Neural crest cell (in vitro differentiated cells): ENCODE data around the gene FBLN2. TPM values are rescaled to one million over a fixed set of nuclear protein-coding genes. Genes with fewer than 3 reads are reported as not detected.

Experiments used
- DNase-seq: peaks from one replicate; pipeline ENCODE4 v3.0.0; 2021; ENCODE audit warnings: low read depth, mixed read lengths, low spot score
- H3K27ac Mint-ChIP-seq: one replicate; pipeline ENCODE4 v1.8.0; 2021; ENCODE audit warnings: mild to moderate bottlenecking, mixed read lengths; ENCODE audit not compliant: unreplicated experiment
- H3K27me3 Mint-ChIP-seq: 2 replicates; pipeline ENCODE4 v1.8.0; 2021; ENCODE audit warnings: low read depth, mild to moderate bottlenecking, mixed read lengths
- H3K36me3 Mint-ChIP-seq: 2 replicates; pipeline ENCODE4 v1.8.0; 2021; ENCODE audit warnings: low read depth, mild to moderate bottlenecking, mixed read lengths
- H3K4me1 Mint-ChIP-seq: 2 replicates; pipeline ENCODE4 v1.8.0; 2021; ENCODE audit warnings: mixed read lengths
- H3K4me3 Mint-ChIP-seq: one replicate; pipeline ENCODE4 v1.8.0; 2021; ENCODE audit warnings: mild to moderate bottlenecking, mixed read lengths
- H3K9me3 Mint-ChIP-seq: 2 replicates; pipeline ENCODE4 v1.8.0; 2021; ENCODE audit warnings: mixed read lengths
- total RNA-seq: library from RNA; stranded (reverse); gene quantifications from 2 replicates; pipeline ENCODE4 v1.2.1, GENCODE V29; 2021
- TF ChIP-seq, protein P1 (sequence below): fragments of 200-600 bp; sonication (generic); conservative IDR thresholded peaks from 2 replicates; pipeline ENCODE4 v1.5.0; 2021; ENCODE audit warnings: antibody characterized with exemption, mild to moderate bottlenecking

The FBLN2 gene
- total RNA-seq, 1 donor from 2014 or later: 6.3 TPM

DNA sequence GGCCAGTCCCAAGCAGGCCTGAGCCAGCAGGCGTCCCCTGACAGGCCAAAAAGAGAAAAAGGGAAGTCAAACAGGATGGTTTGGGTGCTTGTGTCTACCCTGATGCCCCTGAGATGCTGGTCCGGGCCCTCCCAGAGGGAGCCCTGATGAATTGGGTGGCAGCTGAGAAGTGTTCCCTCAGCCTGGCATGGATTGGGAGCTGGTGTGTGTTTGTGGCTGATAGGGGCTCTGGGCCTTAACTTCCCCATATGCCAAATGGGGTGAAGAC is 1.4 kb downstream of the FBLN2 start:
- no peak overlapping the region for H3K27ac Mint-ChIP-seq
- peaks cover 17% of the 10 kb centered on the region for H3K27me3 Mint-ChIP-seq
- H3K4me3 Mint-ChIP-seq: no peak overlapping the region
- TF ChIP-seq, protein P1, sequence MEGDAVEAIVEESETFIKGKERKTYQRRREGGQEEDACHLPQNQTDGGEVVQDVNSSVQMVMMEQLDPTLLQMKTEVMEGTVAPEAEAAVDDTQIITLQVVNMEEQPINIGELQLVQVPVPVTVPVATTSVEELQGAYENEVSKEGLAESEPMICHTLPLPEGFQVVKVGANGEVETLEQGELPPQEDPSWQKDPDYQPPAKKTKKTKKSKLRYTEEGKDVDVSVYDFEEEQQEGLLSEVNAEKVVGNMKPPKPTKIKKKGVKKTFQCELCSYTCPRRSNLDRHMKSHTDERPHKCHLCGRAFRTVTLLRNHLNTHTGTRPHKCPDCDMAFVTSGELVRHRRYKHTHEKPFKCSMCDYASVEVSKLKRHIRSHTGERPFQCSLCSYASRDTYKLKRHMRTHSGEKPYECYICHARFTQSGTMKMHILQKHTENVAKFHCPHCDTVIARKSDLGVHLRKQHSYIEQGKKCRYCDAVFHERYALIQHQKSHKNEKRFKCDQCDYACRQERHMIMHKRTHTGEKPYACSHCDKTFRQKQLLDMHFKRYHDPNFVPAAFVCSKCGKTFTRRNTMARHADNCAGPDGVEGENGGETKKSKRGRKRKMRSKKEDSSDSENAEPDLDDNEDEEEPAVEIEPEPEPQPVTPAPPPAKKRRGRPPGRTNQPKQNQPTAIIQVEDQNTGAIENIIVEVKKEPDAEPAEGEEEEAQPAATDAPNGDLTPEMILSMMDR: no peak
- DNase-seq: no peak
- H3K4me1 Mint-ChIP-seq: peaks cover 19% of the 10 kb centered on the region
- H3K36me3 Mint-ChIP-seq: no peaks in the 10 kb centered on the region
- H3K9me3 Mint-ChIP-seq: no peaks in the 10 kb centered on the region

DNA sequence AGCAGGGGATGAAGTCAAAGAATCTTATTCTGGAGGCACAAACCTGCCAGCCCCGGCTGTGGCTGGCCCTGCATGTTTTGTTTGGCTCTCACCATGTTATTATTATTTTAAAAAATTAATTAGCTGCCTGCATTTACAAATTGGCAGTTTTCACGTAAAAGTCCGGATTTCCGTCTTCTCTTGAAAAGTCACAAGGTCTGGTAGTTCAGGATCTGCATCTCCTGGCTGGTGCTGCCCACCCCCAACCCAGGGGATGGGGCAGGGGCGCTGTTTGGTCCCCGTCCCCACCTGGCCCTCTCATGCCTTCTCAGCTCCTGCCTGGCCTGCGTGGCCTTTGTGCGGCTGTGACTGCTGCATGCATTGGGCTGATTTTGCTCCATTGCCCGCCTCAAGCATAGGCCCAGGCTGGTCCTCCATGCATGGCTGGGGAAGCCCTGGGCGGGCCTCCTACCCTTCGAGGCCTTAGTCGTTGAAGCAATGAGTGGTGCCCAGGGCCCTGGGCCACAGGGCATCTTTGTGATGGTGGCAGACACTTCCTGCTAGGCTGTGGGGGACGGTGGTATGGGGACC is 2.0 kb downstream of the FBLN2 start:
- Mint-ChIP-seq H3K27ac (no peak overlapping the region), H3K4me1 (peaks cover 20% of the 10 kb centered on the region), H3K27me3 (peaks cover 17% of the 10 kb centered on the region), H3K4me3 (no peak overlapping the region), H3K36me3 (no peaks in the 10 kb centered on the region), H3K9me3 (no peaks in the 10 kb centered on the region)
- DNase-seq: no peak
- TF ChIP-seq, protein P1: no peak

DNA sequence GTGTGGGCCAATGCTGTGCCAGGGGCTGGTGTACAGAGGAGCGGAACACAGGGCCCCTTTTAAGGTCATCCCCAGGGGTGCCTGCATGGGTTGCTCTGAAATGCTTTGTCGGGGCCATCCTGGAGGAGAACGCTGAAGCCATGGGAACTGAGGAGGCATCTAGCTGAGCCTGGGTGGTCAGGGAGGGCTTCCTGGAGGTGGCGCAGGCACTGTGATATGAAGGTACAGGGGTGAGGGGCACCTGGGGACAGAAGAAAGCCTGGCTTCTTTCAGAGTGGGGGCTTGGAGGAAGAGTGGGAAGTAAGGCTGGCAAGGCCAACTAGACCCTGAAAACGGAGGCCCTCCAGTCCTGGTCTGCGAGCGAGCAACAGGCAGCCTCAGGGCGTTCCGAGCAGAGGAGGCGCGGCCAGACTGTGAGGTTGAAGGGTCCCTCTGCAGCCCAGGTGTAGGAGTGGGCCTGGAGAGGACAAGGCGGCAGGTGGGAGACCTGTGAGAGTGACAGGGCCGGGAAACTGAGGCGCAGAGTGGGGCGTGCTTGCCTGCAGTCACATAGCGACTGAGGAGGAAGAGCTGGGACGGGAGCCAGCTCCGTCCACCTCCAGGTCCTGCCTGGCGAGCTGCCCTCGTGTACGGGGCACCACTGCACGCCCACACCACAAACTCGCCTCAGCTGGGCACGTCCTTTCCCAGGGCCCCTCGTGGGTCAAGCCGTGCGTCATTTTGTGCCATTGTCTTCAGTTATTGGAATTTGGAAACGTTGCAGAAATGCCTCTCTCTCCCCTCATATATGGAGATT is 4.1 kb downstream of the FBLN2 start:
- Mint-ChIP-seq H3K4me3 (no peak overlapping the region), H3K36me3 (no peaks in the 10 kb centered on the region)

DNA sequence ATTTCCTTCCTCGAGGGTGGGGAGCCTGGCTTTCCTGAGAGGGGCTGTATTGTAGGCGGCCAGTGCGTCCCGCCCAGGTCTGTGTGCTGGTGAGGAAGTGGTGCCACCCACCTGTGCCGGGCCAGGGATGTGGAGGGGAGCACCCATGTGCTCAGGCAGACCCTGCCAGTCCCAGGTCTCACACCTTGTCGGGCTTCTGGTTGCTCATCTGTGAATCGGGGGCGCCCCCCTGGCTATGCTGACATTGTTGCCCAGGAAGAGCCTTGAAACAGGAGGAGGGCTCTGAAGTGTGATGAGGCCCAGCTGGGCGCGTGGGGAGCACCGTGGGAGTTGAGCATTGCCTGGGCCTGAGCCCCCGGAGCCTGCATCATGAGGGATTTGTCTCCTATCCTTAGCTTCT is 4.8 kb downstream of the FBLN2 start:
- Mint-ChIP-seq H3K36me3 (no peaks in the 10 kb centered on the region), H3K27ac (no peak overlapping the region), H3K27me3 (peaks cover 8% of the 10 kb centered on the region), H3K4me3 (no peak overlapping the region), H3K9me3 (no peaks in the 10 kb centered on the region), H3K4me1 (peaks cover 27% of the 10 kb centered on the region)
- TF ChIP-seq, protein P1: no peak
- DNase-seq: no peak

More for the DNA sequence above, 4.1 kb downstream of the FBLN2 start:
- peaks cover 13% of the 10 kb centered on the region for H3K27me3 Mint-ChIP-seq
- TF ChIP-seq, protein P1: no peak
- no peak overlapping the region for H3K27ac Mint-ChIP-seq
- no peaks in the 10 kb centered on the region for H3K9me3 Mint-ChIP-seq
- H3K4me1 Mint-ChIP-seq: peaks cover 28% of the 10 kb centered on the region
- DNase-seq: no peak

DNA sequence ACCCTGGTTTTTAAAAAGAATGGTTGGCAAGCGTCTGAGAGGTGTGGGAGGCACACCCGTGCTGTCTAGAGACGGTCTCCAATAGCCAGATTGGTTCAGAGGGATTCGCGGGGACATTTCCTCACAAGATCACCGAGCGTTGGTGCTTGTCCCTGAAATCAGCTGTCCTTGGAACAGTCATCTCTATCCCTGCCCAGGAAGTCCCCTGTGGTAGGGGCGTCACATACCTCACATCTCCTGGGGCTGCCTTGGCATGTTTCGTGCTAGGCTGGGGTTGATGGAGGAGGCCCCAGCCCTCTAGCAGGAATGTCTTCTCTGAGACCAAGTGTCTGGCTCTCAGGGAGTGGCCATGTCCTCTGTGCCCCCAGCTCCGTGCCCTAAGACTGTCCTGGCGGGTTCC is 6.8 kb downstream of the FBLN2 start:
- TF ChIP-seq, protein P1: no peak
- H3K4me3 Mint-ChIP-seq: no peak overlapping the region
- peaks cover 22% of the 10 kb centered on the region for H3K4me1 Mint-ChIP-seq
- no peak overlapping the region for H3K27ac Mint-ChIP-seq
- DNase-seq: no peak
- H3K36me3 Mint-ChIP-seq: no peaks in the 10 kb centered on the region
- no peaks in the 10 kb centered on the region for H3K9me3 Mint-ChIP-seq
- no peaks in the 10 kb centered on the region for H3K27me3 Mint-ChIP-seq
